Common myeloid progenitor, CD34-positive (primary cell): Measurements from ENCODE around the gene NUTM2G.
"Not testable (repeated sequence)": the region's sequence is repeated elsewhere in the genome, so short reads cannot be mapped to it uniquely, and the experiment has no call there.

Experiments used
- CTCF ChIA-PET: fragments of 350-600 bp; sonication (Branson Sonifier 250); formaldehyde crosslinking; loops from one replicate; lab custom pipeline; 2021; ENCODE audit warnings: antibody characterized with exemption; lab: Charles Lee
- POLR2A ChIA-PET: fragments of 350-600 bp; sonication (Branson Sonifier 250); formaldehyde crosslinking; loops from one replicate; lab custom pipeline; 2021; ENCODE audit warnings: antibody characterized with exemption; lab: Charles Lee
- DNase-seq, 3 donors: peaks; one replicate each; pipeline versions ENCODE4 v3.0.0 to v3.0.0-alpha.2; 2013
- H3K27ac ChIP-seq, 2 experiments: 1 replicate in 1 of 2; 2 replicates in 1 of 2; pipeline ENCODE4 v1.7.0; 2013; ENCODE audit warnings: inconsistent platforms in 2 of 2, low read length in 2 of 2, mild to moderate bottlenecking in 2 of 2, low read depth in 1 of 2, moderate library complexity in 1 of 2; ENCODE audit not compliant: severe bottlenecking in 2 of 2, insufficient read depth in 1 of 2, poor library complexity in 1 of 2
- H3K27me3 ChIP-seq, 5 experiments: replicated peaks in 2 of 5; 1 replicate in 3 of 5; 2 replicates in 2 of 5; pipeline versions ENCODE4 v1.6.1 to v1.7.0; 2013; ENCODE audit warnings: low read length in 4 of 5, mild to moderate bottlenecking in 2 of 5, moderate library complexity in 2 of 5, inconsistent platforms in 1 of 5; ENCODE audit not compliant: insufficient read depth in 5 of 5, control insufficient read depth in 4 of 5
- H3K36me3 ChIP-seq, 4 experiments: 1 replicate in 2 of 4; 2 replicates in 2 of 4; pipeline versions ENCODE4 v1.6.1 to v1.7.0; 2013; ENCODE audit warnings: low read length in 3 of 4, control low read depth in 1 of 4, mild to moderate bottlenecking in 1 of 4; ENCODE audit not compliant: control insufficient read depth in 4 of 4, insufficient read depth in 4 of 4
- H3K4me1 ChIP-seq, 4 experiments: 1 replicate in 3 of 4; 2 replicates in 1 of 4; pipeline versions ENCODE4 v1.6.1 to v1.7.1; 2013; ENCODE audit warnings: low read length in 3 of 4, mild to moderate bottlenecking in 3 of 4, control low read depth in 1 of 4, inconsistent platforms in 1 of 4, moderate library complexity in 1 of 4; ENCODE audit not compliant: control insufficient read depth in 4 of 4, insufficient read depth in 4 of 4; ENCODE audit errors: control extremely low read depth in 1 of 4
- H3K4me3 ChIP-seq, 7 experiments: 1 replicate in 4 of 7; 2 replicates in 3 of 7; pipeline versions ENCODE4 v1.5.1 to v1.7.0; 2013; ENCODE audit warnings: mild to moderate bottlenecking in 7 of 7, low read length in 6 of 7, moderate library complexity in 6 of 7, inconsistent platforms in 2 of 7, low read depth in 2 of 7, control low read depth in 1 of 7; ENCODE audit not compliant: insufficient read depth in 4 of 7, control insufficient read depth in 1 of 7; ENCODE audit errors: extremely low read depth in 1 of 7
- H3K9me3 ChIP-seq, 5 experiments: 1 replicate in 4 of 5; 2 replicates in 1 of 5; pipeline versions ENCODE4 v1.6.1 to v1.7.1; 2013; ENCODE audit warnings: low read length in 4 of 5, mild to moderate bottlenecking in 2 of 5, inconsistent platforms in 1 of 5, low read depth in 1 of 5, moderate library complexity in 1 of 5; ENCODE audit not compliant: control insufficient read depth in 4 of 5, insufficient read depth in 2 of 5; ENCODE audit errors: control extremely low read depth in 1 of 5
- WGBS: methylation state at CpG from one replicate; pipeline ENCODE4 v1.1.5; 2013; ENCODE audit not compliant: insufficient coverage; 5-methylcytosine and 5-hydroxymethylcytosine counted together

Gene NUTM2G

GRCh38 chr9:96904947-96905722, 23.5 kb upstream of the NUTM2G start:
- no CpG with 5 or more reads among the region's 5 CpGs for WGBS
- H3K27me3 ChIP-seq, CTCF ChIA-PET, DNase-seq, POLR2A ChIA-PET, H3K4me3 ChIP-seq, H3K9me3 ChIP-seq, H3K36me3 ChIP-seq, H3K27ac ChIP-seq, H3K4me1 ChIP-seq: not testable (repeated sequence)

DNA sequence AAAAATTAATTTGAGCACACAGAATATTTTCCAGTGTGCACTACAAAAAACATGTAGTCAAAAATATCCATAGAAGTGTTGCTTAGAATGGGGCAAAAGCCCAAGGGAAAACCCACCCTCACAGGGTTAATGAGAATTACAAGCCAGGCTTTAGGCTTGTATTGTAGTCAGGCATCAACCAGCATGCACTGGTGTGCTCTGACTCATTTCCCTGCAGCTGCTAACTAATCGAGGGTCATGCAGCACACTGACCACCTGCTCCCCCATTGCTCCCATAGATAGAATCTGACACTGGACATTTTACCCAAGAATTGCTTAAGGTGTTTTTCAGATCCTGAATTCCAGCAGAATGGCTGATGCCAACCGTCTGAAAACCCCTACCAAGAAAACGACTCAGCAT, 20.2 kb upstream of the NUTM2G start:
- DNase-seq, H3K9me3 ChIP-seq, CTCF ChIA-PET, H3K27ac ChIP-seq, H3K4me1 ChIP-seq, H3K36me3 ChIP-seq, POLR2A ChIA-PET, H3K4me3 ChIP-seq, H3K27me3 ChIP-seq: not testable (repeated sequence)
- WGBS, result no CpG with 5 or more reads among the region's 3 CpGs

- POLR2A ChIA-PET, H3K9me3 ChIP-seq, H3K27me3 ChIP-seq, H3K36me3 ChIP-seq, H3K4me3 ChIP-seq, H3K4me1 ChIP-seq, H3K27ac ChIP-seq, CTCF ChIA-PET, DNase-seq: not testable (repeated sequence)
- WGBS, result no CpG with 5 or more reads among the region's 2 CpGs
Measured at GRCh38 chr9:96915539-96915938, 13.1 kb upstream of the NUTM2G start.

- H3K9me3 ChIP-seq, DNase-seq, H3K27me3 ChIP-seq, H3K27ac ChIP-seq, CTCF ChIA-PET, POLR2A ChIA-PET, H3K36me3 ChIP-seq, H3K4me3 ChIP-seq, H3K4me1 ChIP-seq: not testable (repeated sequence)
- no CpG with 5 or more reads among the region's 6 CpGs for WGBS
Measured at GRCh38 chr9:96916531-96916930, 12.1 kb upstream of the NUTM2G start.

DNA sequence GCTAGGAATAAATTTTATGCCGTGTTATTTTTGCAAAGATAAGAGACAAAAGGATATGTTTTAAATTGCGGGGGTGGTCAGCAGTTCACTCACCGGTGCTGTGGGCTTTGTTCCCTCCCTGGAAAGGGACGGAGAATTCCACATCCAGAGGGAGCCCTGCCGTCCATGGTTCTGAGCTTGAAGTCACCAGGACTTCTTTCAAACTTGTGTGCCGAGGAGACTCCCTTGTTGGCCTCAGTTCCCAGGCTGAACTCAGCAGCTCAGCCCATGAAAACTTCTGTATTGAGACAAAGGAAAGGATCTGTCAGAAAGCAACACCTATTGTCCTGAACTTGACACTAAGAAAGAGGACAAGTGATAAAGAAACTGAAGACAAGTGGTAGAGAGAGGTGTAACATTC, 10.1 kb upstream of the NUTM2G start:
- H3K36me3 ChIP-seq, POLR2A ChIA-PET, CTCF ChIA-PET, H3K27ac ChIP-seq, H3K4me1 ChIP-seq, H3K4me3 ChIP-seq, DNase-seq, H3K27me3 ChIP-seq, H3K9me3 ChIP-seq: not testable (repeated sequence)
- 95% methylated on average over 4 of the region's 6 CpGs for WGBS

- DNase-seq, H3K27me3 ChIP-seq, H3K4me3 ChIP-seq, POLR2A ChIA-PET, CTCF ChIA-PET, H3K36me3 ChIP-seq, H3K4me1 ChIP-seq, H3K9me3 ChIP-seq, H3K27ac ChIP-seq: not testable (repeated sequence)
- WGBS, result no CpG with 5 or more reads among the region's 4 CpGs
Measured at GRCh38 chr9:96920803-96921202, 7.8 kb upstream of the NUTM2G start.

DNA sequence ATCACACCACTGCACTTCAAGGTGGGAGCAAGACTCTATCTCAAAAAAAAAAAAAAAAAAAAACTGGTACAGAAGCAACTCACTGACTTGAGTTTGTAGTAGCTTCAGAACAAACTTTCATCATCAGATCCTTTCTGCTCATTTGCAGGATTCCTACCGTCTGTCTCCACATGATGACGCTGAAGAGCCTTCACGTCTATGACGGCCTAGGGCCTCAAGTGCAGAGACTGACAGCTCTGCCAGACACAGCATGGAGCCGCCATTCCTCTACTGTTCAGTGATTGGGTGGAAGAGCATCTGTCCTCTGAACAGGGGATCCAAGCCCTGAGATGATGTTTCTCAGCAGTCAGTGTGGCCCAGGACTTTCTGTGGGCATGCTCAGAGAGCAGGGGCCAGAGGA, 3.1 kb upstream of the NUTM2G start:
- H3K4me3 ChIP-seq, CTCF ChIA-PET, H3K36me3 ChIP-seq, POLR2A ChIA-PET, DNase-seq, H3K4me1 ChIP-seq, H3K27ac ChIP-seq, H3K9me3 ChIP-seq, H3K27me3 ChIP-seq: not testable (repeated sequence)
- no CpG with 5 or more reads among the region's 5 CpGs for WGBS
